Right atrium auricular region (tissue), 2 donors: ENCODE results near the gene ERCC4. TPM values are rescaled to one million over a fixed set of nuclear protein-coding genes. Genes with fewer than 3 reads are reported as not detected.
A peak's percentile ranks its signal among the peaks of the same experiment; 100 is the strongest.

Experiments
- DNase-seq: peaks from one replicate; pipeline ENCODE4 v3.0.0-alpha.2; 2019; ENCODE audit warnings: low spot score
- H3K27ac ChIP-seq, 2 donors: fragments of 200-600 bp; sonication (generic); 1 replicate in 1 of 2; 2 replicates in 1 of 2; pipeline ENCODE4 v1.5.1; 2016 to 2019
- H3K27me3 ChIP-seq, 2 donors: fragments of 200-600 bp; sonication (generic); one replicate each; pipeline versions ENCODE4 v1.5.1 to v1.6.0; 2017 to 2019
- H3K36me3 ChIP-seq: fragments of 200-600 bp; sonication (generic); one replicate; pipeline ENCODE4 v1.5.1; 2016
- H3K4me1 ChIP-seq, 2 donors: fragments of 200-600 bp; sonication (generic); one replicate each; pipeline versions ENCODE4 v1.5.1 to v1.6.0; 2017 to 2019
- H3K4me3 ChIP-seq, 2 donors: fragments of 200-600 bp; sonication (generic); 1 replicate in 1 of 2; 2 replicates in 1 of 2; pipeline ENCODE4 v1.5.1; 2017 to 2019; ENCODE audit warnings: mild to moderate bottlenecking in 1 of 2, moderate library complexity in 1 of 2
- H3K9me3 ChIP-seq, 2 donors: fragments of 200-600 bp; sonication (generic); one replicate each; pipeline ENCODE4 v1.5.1; 2019
- CTCF ChIP-seq, 2 donors: fragments of 200-600 bp; sonication (generic); IDR thresholded peaks; one replicate each; pipeline ENCODE4 v1.5.1; 2019; ENCODE audit warnings: antibody characterized with exemption in 2 of 2
- total RNA-seq, 2 donors: library from RNA; depleted of rRNA; stranded (reverse); fragments of >200 nt; gene quantifications; one replicate each; pipeline ENCODE4 v1.1.0, GENCODE V29; 2016

Gene ERCC4
- total RNA-seq, 2 donors from 2014 or later, result 7.5 to 9.4 TPM

GRCh38 chr16:13906168-13907089 lies 13.5 kb upstream of the ERCC4 start:
- H3K4me1 ChIP-seq, result peaks cover 0 to 14% of the 10 kb centered on the region in 2 donors

GRCh38 chr16:13907431-13907830 lies 12.5 kb upstream of the ERCC4 start:
- no peak overlapping the region for H3K27ac ChIP-seq
- H3K36me3 ChIP-seq, result no peaks in the 10 kb centered on the region
- H3K4me1 ChIP-seq, result peaks cover 0 to 14% of the 10 kb centered on the region in 2 donors
- no peak for DNase-seq
- peaks cover 0 to 6% of the 10 kb centered on the region in 2 donors for H3K9me3 ChIP-seq
- H3K4me3 ChIP-seq, result no peak overlapping the region
- no peaks in the 10 kb centered on the region for H3K27me3 ChIP-seq
- no peak for TF ChIP-seq CTCF (IDR thresholded peaks at IDR 0.05)

More at GRCh38 chr16:13906168-13907089, 13.5 kb upstream of the ERCC4 start:
- no peaks in the 10 kb centered on the region for H3K27me3 ChIP-seq
- no peak overlapping the region for H3K4me3 ChIP-seq
- H3K27ac ChIP-seq, result no peak overlapping the region
- H3K9me3 ChIP-seq, result peaks cover 0 to 4% of the 10 kb centered on the region in 2 donors
- DNase-seq, result no peak
- H3K36me3 ChIP-seq, result no peaks in the 10 kb centered on the region
- no peak for TF ChIP-seq CTCF (IDR thresholded peaks at IDR 0.05)

GRCh38 chr16:13909069-13909468 lies 10.9 kb upstream of the ERCC4 start:
- no peaks in the 10 kb centered on the region for H3K36me3 ChIP-seq
- DNase-seq, result no peak
- H3K4me1 ChIP-seq, result peaks cover 0 to 23% of the 10 kb centered on the region in 2 donors
- peaks cover 0 to 6% of the 10 kb centered on the region in 2 donors for H3K9me3 ChIP-seq
- peak overlapping the region in 1 of 2 donors; percentile 90 for H3K27ac ChIP-seq
- H3K27me3 ChIP-seq, result no peaks in the 10 kb centered on the region
- no peak overlapping the region for H3K4me3 ChIP-seq
- no peak for TF ChIP-seq CTCF (IDR thresholded peaks at IDR 0.05)

GRCh38 chr16:13909872-13910303 lies 10.1 kb upstream of the ERCC4 start:
- peak overlapping the region; percentile 29 to 90 for H3K27ac ChIP-seq

GRCh38 chr16:13911306-13911705 lies 8.6 kb upstream of the ERCC4 start:
- Histone ChIP-seq H3K9me3 (peaks cover 0 to 6% of the 10 kb centered on the region in 2 donors), H3K4me3 (no peak overlapping the region), H3K36me3 (no peaks in the 10 kb centered on the region), H3K27ac (peak overlapping the region in 1 of 2 donors; percentile 90), H3K27me3 (no peaks in the 10 kb centered on the region), H3K4me1 (peaks cover 0 to 23% of the 10 kb centered on the region in 2 donors)
- no peak for TF ChIP-seq CTCF (IDR thresholded peaks at IDR 0.05)
- no peak for DNase-seq

More at GRCh38 chr16:13909872-13910303, 10.1 kb upstream of the ERCC4 start:
- no peak for TF ChIP-seq CTCF (IDR thresholded peaks at IDR 0.05)
- Histone ChIP-seq H3K9me3 (peaks cover 0 to 6% of the 10 kb centered on the region in 2 donors), H3K4me3 (peak overlapping the region in 1 of 2 donors; percentile 9), H3K4me1 (peaks cover 0 to 23% of the 10 kb centered on the region in 2 donors), H3K27me3 (no peaks in the 10 kb centered on the region), H3K36me3 (no peaks in the 10 kb centered on the region)
- DNase-seq, result peak; percentile 75
